GM13976 (cell line): ENCODE measurements around the gene PRRG3.

Source experiments
- DNase-seq: peaks from one replicate; pipeline ENCODE4 v3.0.0; 2012; ENCODE audit warnings: low spot score
- in situ Hi-C: fragments of 300-500 bp; cut with MboI; formaldehyde crosslinking; loops from one replicate; pipeline ENCODE4 v1.12.0; 2022; ENCODE audit warnings: low sequenced_read_pairs, mixed read lengths, inconsistent platforms; ENCODE audit not compliant: unreplicated experiment
- TF ChIP-seq, protein P1 (sequence below): IDR thresholded peaks from 2 replicates; pipeline ENCODE4 v1.5.1; 2012; ENCODE audit warnings: borderline replicate concordance, mild to moderate bottlenecking; ENCODE audit not compliant: insufficient read depth; ENCODE audit errors: extremely low read depth, missing control alignments, control extremely low read depth

Gene PRRG3

DNA sequence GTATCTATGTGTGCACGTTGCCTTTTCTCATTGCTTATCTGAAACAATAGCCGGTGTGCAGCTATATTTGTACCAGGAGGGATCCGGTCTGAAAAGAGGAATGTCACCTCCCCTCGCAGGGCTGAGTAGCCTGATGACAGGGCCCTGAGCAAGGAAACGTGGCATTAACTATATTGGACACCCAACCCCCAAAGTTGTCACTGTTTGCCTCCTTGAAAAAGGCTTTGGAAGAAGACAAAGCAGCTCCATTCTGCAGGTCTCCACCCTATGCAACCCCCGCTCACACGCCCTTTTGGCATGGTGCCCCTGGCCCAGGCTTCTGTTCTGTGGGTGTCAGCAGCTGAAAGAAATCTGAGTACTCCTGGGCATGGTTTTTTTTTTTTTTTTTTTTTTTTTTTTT is 8.2 kb downstream of the PRRG3 start:
- in situ Hi-C loops = no loop called here
- no peak for DNase-seq
- TF ChIP-seq, protein P1, sequence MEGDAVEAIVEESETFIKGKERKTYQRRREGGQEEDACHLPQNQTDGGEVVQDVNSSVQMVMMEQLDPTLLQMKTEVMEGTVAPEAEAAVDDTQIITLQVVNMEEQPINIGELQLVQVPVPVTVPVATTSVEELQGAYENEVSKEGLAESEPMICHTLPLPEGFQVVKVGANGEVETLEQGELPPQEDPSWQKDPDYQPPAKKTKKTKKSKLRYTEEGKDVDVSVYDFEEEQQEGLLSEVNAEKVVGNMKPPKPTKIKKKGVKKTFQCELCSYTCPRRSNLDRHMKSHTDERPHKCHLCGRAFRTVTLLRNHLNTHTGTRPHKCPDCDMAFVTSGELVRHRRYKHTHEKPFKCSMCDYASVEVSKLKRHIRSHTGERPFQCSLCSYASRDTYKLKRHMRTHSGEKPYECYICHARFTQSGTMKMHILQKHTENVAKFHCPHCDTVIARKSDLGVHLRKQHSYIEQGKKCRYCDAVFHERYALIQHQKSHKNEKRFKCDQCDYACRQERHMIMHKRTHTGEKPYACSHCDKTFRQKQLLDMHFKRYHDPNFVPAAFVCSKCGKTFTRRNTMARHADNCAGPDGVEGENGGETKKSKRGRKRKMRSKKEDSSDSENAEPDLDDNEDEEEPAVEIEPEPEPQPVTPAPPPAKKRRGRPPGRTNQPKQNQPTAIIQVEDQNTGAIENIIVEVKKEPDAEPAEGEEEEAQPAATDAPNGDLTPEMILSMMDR = no peak

DNA sequence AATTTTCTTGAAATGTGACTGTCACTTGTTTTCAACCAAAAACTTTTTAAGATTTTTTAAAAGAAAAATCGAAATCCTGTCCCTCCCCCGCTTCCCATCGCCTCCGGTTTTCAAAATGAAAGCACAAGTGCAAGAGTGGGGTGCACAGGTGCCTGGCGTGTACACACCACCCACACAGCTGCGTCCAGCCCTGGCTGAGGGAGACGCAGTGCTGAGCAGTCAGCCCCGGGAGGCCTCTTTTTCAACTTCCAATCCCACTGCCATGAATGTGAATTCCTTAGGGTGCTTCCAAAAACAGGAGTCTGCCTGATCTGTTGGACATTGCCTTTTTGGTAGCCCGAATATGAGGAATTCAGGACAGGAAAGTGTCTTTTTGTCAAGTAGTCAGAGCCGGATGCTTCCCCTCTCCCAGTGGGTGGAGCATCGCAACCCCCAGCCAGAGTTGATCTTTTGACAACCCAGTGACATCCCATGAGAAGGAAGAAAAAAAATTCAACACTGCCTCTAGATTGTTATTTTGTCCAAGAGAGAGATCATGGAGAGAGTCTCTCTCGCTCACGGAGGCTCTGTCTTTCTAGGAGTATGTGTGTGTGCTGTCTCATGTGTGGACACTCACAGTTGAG is 8.9 kb downstream of the PRRG3 start:
- no peak for DNase-seq
- TF ChIP-seq, protein P1 = no peak
- in situ Hi-C loops = no loop called here

GRCh38 chrX:151708821-151709220 is 13.6 kb downstream of the PRRG3 start:
- TF ChIP-seq, protein P1 = no peak
- in situ Hi-C loops = no loop called here
- DNase-seq = no peak

- TF ChIP-seq, protein P1 = no peak
Measured at GRCh38 chrX:151710457-151710856, 15.2 kb downstream of the PRRG3 start.

DNA sequence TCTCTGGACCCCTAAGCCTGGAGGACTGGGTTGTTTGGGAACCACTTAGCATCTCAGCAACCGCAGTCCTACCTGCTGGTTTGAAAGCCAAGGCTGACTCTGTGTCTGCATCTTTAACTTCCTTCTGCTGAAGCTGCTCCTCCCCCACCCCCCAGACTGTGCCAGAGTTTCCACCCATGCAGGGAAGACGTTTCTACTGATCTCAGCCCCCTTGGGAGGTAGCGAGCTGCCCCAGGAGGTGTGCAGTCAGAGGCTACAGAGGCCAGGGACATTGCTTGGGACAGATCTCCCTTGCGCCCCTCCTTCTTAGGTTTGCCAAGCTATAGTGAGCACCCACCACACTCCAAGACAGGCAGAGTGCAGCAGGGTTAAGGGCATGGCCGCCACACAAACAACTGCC is 15.9 kb downstream of the PRRG3 start:
- in situ Hi-C loops = no loop called here
- DNase-seq = no peak
- TF ChIP-seq, protein P1 = no peak

More at GRCh38 chrX:151710457-151710856, 15.2 kb downstream of the PRRG3 start:
- no peak for DNase-seq
- in situ Hi-C loops = no loop called here

DNA sequence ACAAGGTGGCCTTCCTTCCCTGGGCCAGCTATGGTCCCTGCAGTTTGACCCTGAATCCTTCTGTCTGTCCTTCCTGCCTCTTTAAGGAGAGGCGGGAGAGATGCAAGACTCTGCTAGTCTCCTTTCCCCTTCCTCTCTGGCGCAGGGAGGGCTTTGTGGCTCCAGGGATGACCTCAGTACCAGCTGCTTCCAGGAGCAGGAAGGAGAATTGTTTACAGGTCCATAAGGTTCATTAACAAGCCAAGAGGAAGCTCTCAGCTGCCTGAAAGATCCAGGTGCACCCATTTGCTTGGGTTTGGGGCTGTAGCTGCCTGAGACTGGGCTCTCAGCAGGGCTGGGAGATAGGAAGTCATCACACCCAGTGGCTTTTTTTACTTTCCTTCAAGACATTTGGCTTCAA is 16.5 kb downstream of the PRRG3 start:
- TF ChIP-seq, protein P1 = no peak
- no peak for DNase-seq
- in situ Hi-C loops = no loop called here
